CD4-positive, CD25-positive, alpha-beta regulatory T cell (primary cell): Measurements from ENCODE around the gene ITGB1BP1. TPM values are rescaled to one million over a fixed set of nuclear protein-coding genes. Genes with fewer than 3 reads are reported as not detected.

Experiments
- ATAC-seq, 2 donors: fragments of 150-1000 bp; cut with Tn5 transposase; one replicate each; pipeline ENCODE4 v1.10.0; 2021; ENCODE audit warnings: low read depth in 2 of 2, moderate number of reproducible peaks in 2 of 2, moderate library complexity in 1 of 2
- DNase-seq, 3 donors: peaks; one replicate each; pipeline versions ENCODE4 v3.0.0 to v3.0.0-alpha.2; 2012 to 2022; ENCODE audit warnings: mixed read lengths in 1 of 3
- H3K27ac ChIP-seq: one replicate; pipeline ENCODE4 v1.7.0; 2013; ENCODE audit warnings: mild to moderate bottlenecking, low read length; ENCODE audit not compliant: insufficient read depth, poor library complexity, severe bottlenecking
- H3K27me3 ChIP-seq: one replicate; pipeline ENCODE4 v1.7.0; 2013; ENCODE audit warnings: low read length; ENCODE audit not compliant: control insufficient read depth, insufficient read depth
- H3K36me3 ChIP-seq: one replicate; pipeline ENCODE4 v1.7.0; 2013; ENCODE audit warnings: mild to moderate bottlenecking, low read length, moderate library complexity; ENCODE audit not compliant: control insufficient read depth, insufficient read depth
- H3K4me1 ChIP-seq: 2 replicates; pipeline ENCODE4 v1.7.0; 2013; ENCODE audit warnings: mild to moderate bottlenecking, low read length; ENCODE audit not compliant: insufficient read depth, control insufficient read depth, poor library complexity, severe bottlenecking
- H3K4me3 ChIP-seq: one replicate; pipeline ENCODE4 v1.7.0; 2013; ENCODE audit warnings: low read depth, mild to moderate bottlenecking, low read length, moderate library complexity
- H3K9me3 ChIP-seq, 2 experiments: 1 replicate in 1 of 2; 2 replicates in 1 of 2; pipeline ENCODE4 v1.7.0; 2013; ENCODE audit warnings: low read length in 2 of 2, mild to moderate bottlenecking in 1 of 2, moderate library complexity in 1 of 2; ENCODE audit not compliant: control insufficient read depth in 2 of 2
- H3K27ac Mint-ChIP-seq, 3 donors: one replicate each; pipeline ENCODE4 v1.8.0; 2020 to 2022; ENCODE audit warnings: mild to moderate bottlenecking in 3 of 3, mixed read lengths in 3 of 3, moderate library complexity in 2 of 3
- H3K27me3 Mint-ChIP-seq: one replicate; pipeline ENCODE4 v1.8.0; 2022; ENCODE audit warnings: mild to moderate bottlenecking, mixed read lengths
- H3K36me3 Mint-ChIP-seq: one replicate; pipeline ENCODE4 v1.8.0; 2020; ENCODE audit warnings: mixed read lengths
- H3K4me1 Mint-ChIP-seq, 4 donors: one replicate each; pipeline ENCODE4 v1.8.0; 2020 to 2022; ENCODE audit warnings: mixed read lengths in 4 of 4, mild to moderate bottlenecking in 1 of 4
- H3K4me3 Mint-ChIP-seq, 4 donors: one replicate each; pipeline ENCODE4 v1.8.0; 2020 to 2022; ENCODE audit warnings: mild to moderate bottlenecking in 4 of 4, mixed read lengths in 4 of 4, moderate library complexity in 3 of 4
- H3K9me3 Mint-ChIP-seq, 7 donors: one replicate each; pipeline ENCODE4 v1.8.0; 2020 to 2022; ENCODE audit warnings: mixed read lengths in 7 of 7, mild to moderate bottlenecking in 3 of 7, moderate library complexity in 2 of 7
- polyA plus RNA-seq, 4 donors: library from polyadenylated mRNA; unstranded; fragments of 300-500 nt; fragmentation: Illumina TruSeq; gene quantifications; one replicate each; pipeline ENCODE4 v1.2.3, GENCODE V29; 2021
- total RNA-seq: library from RNA; stranded (reverse); gene quantifications from one replicate; pipeline ENCODE4 v1.2.3, GENCODE V29; 2022

ITGB1BP1 gene
- total and polyA plus RNA-seq, 5 donors from 2014 or later = 65.3 to 199 (median 166) TPM

- Mint-ChIP-seq H3K9me3 (no peaks in the 10 kb centered on the region), H3K27me3 (no peaks in the 10 kb centered on the region), H3K4me1 (peaks cover 18 to 61% (median 42%) of the 10 kb centered on the region in 4 donors), H3K27ac (peak overlapping the region in 2 of 3 donors; percentile 55 to 92), H3K36me3 (peaks cover 32% of the 10 kb centered on the region), H3K4me3 (peak overlapping the region in 1 of 4 donors; percentile 9)
- H3K27me3 ChIP-seq = no peaks in the 10 kb centered on the region
- H3K4me3 ChIP-seq = no peak overlapping the region
- ATAC-seq = no peak
- H3K36me3 ChIP-seq = peaks cover 33% of the 10 kb centered on the region
- H3K9me3 ChIP-seq = no peaks in the 10 kb centered on the region
- peaks cover 16% of the 10 kb centered on the region for H3K4me1 ChIP-seq
- no peak for DNase-seq
- no peak overlapping the region for H3K27ac ChIP-seq
Observed at GRCh38 chr2:9416267-9416961, 6.9 kb downstream of the ITGB1BP1 start.

- Histone ChIP-seq H3K4me1 (peaks cover 13% of the 10 kb centered on the region), H3K4me3 (no peak overlapping the region), H3K27me3 (no peaks in the 10 kb centered on the region), H3K36me3 (peaks cover 40% of the 10 kb centered on the region), H3K27ac (no peak overlapping the region), H3K9me3 (no peaks in the 10 kb centered on the region)
- Mint-ChIP-seq H3K9me3 (no peaks in the 10 kb centered on the region), H3K4me3 (no peak overlapping the region), H3K36me3 (peaks cover 38% of the 10 kb centered on the region), H3K27me3 (no peaks in the 10 kb centered on the region), H3K4me1 (peaks cover 16 to 58% (median 39%) of the 10 kb centered on the region in 4 donors), H3K27ac (peak overlapping the region in 1 of 3 donors; percentile 55)
- DNase-seq = no peak
- ATAC-seq = no peak
Observed at GRCh38 chr2:9415516-9416169, 7.7 kb downstream of the ITGB1BP1 start.

- Mint-ChIP-seq H3K9me3 (no peaks in the 10 kb centered on the region), H3K27ac (peak overlapping the region in 1 of 3 donors; percentile 17), H3K36me3 (peaks cover 42% of the 10 kb centered on the region)
Observed at GRCh38 chr2:9412781-9413180, 10.5 kb downstream of the ITGB1BP1 start.

GRCh38 chr2:9410108-9410507, 13.2 kb downstream of the ITGB1BP1 start:
- DNase-seq = no peak
- Mint-ChIP-seq H3K4me1 (peaks cover 0 to 9% (median 5%) of the 10 kb centered on the region in 4 donors), H3K4me3 (no peak overlapping the region), H3K27ac (no peak overlapping the region), H3K27me3 (no peaks in the 10 kb centered on the region), H3K9me3 (no peaks in the 10 kb centered on the region), H3K36me3 (peaks cover 36% of the 10 kb centered on the region)
- peak in 1 of 2 donors; percentile 22 for ATAC-seq
- no peaks in the 10 kb centered on the region for H3K4me1 ChIP-seq
- H3K36me3 ChIP-seq = peaks cover 54% of the 10 kb centered on the region
- no peaks in the 10 kb centered on the region for H3K27me3 ChIP-seq
- H3K9me3 ChIP-seq = no peaks in the 10 kb centered on the region
- H3K4me3 ChIP-seq = no peak overlapping the region
- no peak overlapping the region for H3K27ac ChIP-seq

More at GRCh38 chr2:9412781-9413180, 10.5 kb downstream of the ITGB1BP1 start:
- Histone ChIP-seq H3K4me3 (no peak overlapping the region), H3K36me3 (peaks cover 53% of the 10 kb centered on the region), H3K27me3 (no peaks in the 10 kb centered on the region), H3K27ac (no peak overlapping the region), H3K4me1 (peaks cover 3% of the 10 kb centered on the region), H3K9me3 (no peaks in the 10 kb centered on the region)
- DNase-seq (no peak), ATAC-seq (no peak)
- Mint-ChIP-seq H3K27me3 (no peaks in the 10 kb centered on the region), H3K4me1 (peaks cover 0 to 31% (median 17%) of the 10 kb centered on the region in 4 donors), H3K4me3 (no peak overlapping the region)

- no peak for ATAC-seq
- H3K27ac Mint-ChIP-seq = no peak overlapping the region
Observed at GRCh38 chr2:9408641-9409151, 14.6 kb downstream of the ITGB1BP1 start.

GRCh38 chr2:9407363-9407811, 15.9 kb downstream of the ITGB1BP1 start:
- peaks cover 28% of the 10 kb centered on the region for H3K36me3 Mint-ChIP-seq
- ATAC-seq = no peak

More at GRCh38 chr2:9408641-9409151, 14.6 kb downstream of the ITGB1BP1 start:
- no peak for DNase-seq
- no peaks in the 10 kb centered on the region for H3K27me3 ChIP-seq
- no peaks in the 10 kb centered on the region for H3K9me3 ChIP-seq
- no peak overlapping the region for H3K4me3 Mint-ChIP-seq
- no peaks in the 10 kb centered on the region for H3K4me1 ChIP-seq
- H3K36me3 Mint-ChIP-seq = peaks cover 26% of the 10 kb centered on the region
- H3K36me3 ChIP-seq = peaks cover 51% of the 10 kb centered on the region
- peaks cover 0 to 1% (median under 1%) of the 10 kb centered on the region in 4 donors for H3K4me1 Mint-ChIP-seq
- no peak overlapping the region for H3K27ac ChIP-seq
- H3K4me3 ChIP-seq = no peak overlapping the region
- no peaks in the 10 kb centered on the region for H3K9me3 Mint-ChIP-seq
- H3K27me3 Mint-ChIP-seq = no peaks in the 10 kb centered on the region

GRCh38 chr2:9406529-9407362, 16.6 kb downstream of the ITGB1BP1 start:
- peak overlapping the region in 1 of 3 donors; percentile 43 for H3K27ac Mint-ChIP-seq
- H3K4me3 Mint-ChIP-seq = no peak overlapping the region
- H3K27me3 ChIP-seq = no peaks in the 10 kb centered on the region
- H3K4me1 ChIP-seq = no peaks in the 10 kb centered on the region
- H3K36me3 ChIP-seq = peaks cover 41% of the 10 kb centered on the region
- no peaks in the 10 kb centered on the region for H3K9me3 Mint-ChIP-seq
- no peak overlapping the region for H3K4me3 ChIP-seq
- H3K9me3 ChIP-seq = no peaks in the 10 kb centered on the region
- H3K36me3 Mint-ChIP-seq = peaks cover 24% of the 10 kb centered on the region
- ATAC-seq (no peak), DNase-seq (no peak)
- H3K27me3 Mint-ChIP-seq = no peaks in the 10 kb centered on the region
- no peak overlapping the region for H3K27ac ChIP-seq
- no peaks in the 10 kb centered on the region for H3K4me1 Mint-ChIP-seq

More at GRCh38 chr2:9407363-9407811, 15.9 kb downstream of the ITGB1BP1 start:
- H3K27me3 ChIP-seq = no peaks in the 10 kb centered on the region
- Mint-ChIP-seq H3K4me1 (no peaks in the 10 kb centered on the region), H3K9me3 (no peaks in the 10 kb centered on the region), H3K4me3 (peak overlapping the region in 1 of 4 donors; percentile 21), H3K27me3 (no peaks in the 10 kb centered on the region), H3K27ac (no peak overlapping the region)
- no peak overlapping the region for H3K4me3 ChIP-seq
- H3K27ac ChIP-seq = no peak overlapping the region
- peaks cover 46% of the 10 kb centered on the region for H3K36me3 ChIP-seq
- no peaks in the 10 kb centered on the region for H3K9me3 ChIP-seq
- H3K4me1 ChIP-seq = no peaks in the 10 kb centered on the region
- DNase-seq = no peak
